Measurements from ENCODE around the gene TEX14.

DNA sequence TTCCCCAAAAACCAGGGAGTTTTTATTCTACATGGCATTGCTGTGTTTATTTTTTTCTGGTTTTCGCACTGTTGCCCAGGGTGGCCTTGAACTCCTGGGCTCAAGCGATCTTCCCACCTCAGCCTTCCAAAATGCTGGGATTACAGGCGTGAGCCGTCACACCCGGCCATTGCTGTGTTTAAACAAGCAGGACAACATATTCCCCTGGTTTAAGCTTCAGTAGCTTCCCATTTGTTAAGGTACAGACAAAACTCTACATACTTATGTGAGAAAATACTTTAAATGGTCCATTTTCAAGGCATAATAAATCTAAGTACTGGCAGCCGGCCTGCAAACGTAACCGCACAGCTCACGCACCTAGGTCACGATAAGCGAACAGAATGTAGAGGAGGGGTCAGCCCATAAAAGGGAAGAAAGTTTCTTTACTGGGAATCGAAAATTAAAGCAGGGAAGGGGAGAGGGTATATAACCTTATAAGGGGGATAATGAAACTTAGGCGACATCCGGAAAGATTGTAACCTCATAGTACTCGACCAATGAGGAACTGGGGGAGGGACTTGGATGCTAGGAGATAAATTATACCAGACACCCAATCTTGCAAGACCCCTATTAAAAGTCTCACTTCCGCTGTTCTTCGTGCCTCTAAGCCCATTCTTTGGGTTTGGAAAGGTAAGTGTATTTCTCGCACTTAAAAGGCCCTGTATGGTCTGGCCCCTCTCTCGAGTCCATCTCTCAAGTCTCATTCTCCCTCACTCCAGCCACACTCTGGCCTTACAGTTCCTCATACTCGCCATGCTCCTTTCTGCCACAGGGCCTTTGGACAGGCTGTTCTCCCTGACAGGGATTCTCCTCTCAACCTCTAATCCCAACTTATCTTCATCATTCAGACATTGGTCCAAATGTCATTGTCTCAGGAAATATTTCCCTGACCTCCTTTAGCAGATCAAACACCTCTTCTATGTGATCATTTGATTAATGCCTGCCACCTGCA, 59.2 kb downstream of the TEX14 start:
- TF ChIP-seq, protein P1, sequence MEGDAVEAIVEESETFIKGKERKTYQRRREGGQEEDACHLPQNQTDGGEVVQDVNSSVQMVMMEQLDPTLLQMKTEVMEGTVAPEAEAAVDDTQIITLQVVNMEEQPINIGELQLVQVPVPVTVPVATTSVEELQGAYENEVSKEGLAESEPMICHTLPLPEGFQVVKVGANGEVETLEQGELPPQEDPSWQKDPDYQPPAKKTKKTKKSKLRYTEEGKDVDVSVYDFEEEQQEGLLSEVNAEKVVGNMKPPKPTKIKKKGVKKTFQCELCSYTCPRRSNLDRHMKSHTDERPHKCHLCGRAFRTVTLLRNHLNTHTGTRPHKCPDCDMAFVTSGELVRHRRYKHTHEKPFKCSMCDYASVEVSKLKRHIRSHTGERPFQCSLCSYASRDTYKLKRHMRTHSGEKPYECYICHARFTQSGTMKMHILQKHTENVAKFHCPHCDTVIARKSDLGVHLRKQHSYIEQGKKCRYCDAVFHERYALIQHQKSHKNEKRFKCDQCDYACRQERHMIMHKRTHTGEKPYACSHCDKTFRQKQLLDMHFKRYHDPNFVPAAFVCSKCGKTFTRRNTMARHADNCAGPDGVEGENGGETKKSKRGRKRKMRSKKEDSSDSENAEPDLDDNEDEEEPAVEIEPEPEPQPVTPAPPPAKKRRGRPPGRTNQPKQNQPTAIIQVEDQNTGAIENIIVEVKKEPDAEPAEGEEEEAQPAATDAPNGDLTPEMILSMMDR (IDR thresholded peaks at IDR 0.05) = no peak
- TF ChIP-seq POLR2A (IDR thresholded peaks at IDR 0.05) = no peak
- no peak for TF ChIP-seq POLR2AphosphoS5 (IDR thresholded peaks at IDR 0.05)

Data from breast epithelium (tissue), 3 donors.